B cell (primary cell): ENCODE results near the gene SLC6A6.

Experiments used
- EZH2 ChIP-seq: IDR thresholded peaks from 2 replicates; pipeline ENCODE4 v1.6.1; 2012; ENCODE audit warnings: borderline replicate concordance, low read depth, mild to moderate bottlenecking, moderate library complexity, low read length; ENCODE audit not compliant: insufficient read depth, poor library complexity, severe bottlenecking
- TF ChIP-seq, protein P1 (sequence below): fragments of 200-600 bp; IDR thresholded peaks from one replicate; pipeline ENCODE4 v1.8.0; 2022; ENCODE audit warnings: antibody characterized with exemption, mild to moderate bottlenecking

GRCh38 chr3:14461748-14462324, 59.4 kb downstream of the SLC6A6 start:
- TF ChIP-seq, protein P1, sequence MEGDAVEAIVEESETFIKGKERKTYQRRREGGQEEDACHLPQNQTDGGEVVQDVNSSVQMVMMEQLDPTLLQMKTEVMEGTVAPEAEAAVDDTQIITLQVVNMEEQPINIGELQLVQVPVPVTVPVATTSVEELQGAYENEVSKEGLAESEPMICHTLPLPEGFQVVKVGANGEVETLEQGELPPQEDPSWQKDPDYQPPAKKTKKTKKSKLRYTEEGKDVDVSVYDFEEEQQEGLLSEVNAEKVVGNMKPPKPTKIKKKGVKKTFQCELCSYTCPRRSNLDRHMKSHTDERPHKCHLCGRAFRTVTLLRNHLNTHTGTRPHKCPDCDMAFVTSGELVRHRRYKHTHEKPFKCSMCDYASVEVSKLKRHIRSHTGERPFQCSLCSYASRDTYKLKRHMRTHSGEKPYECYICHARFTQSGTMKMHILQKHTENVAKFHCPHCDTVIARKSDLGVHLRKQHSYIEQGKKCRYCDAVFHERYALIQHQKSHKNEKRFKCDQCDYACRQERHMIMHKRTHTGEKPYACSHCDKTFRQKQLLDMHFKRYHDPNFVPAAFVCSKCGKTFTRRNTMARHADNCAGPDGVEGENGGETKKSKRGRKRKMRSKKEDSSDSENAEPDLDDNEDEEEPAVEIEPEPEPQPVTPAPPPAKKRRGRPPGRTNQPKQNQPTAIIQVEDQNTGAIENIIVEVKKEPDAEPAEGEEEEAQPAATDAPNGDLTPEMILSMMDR: peak; percentile 49
- no peak for TF ChIP-seq EZH2
